CD4-positive, alpha-beta T cell treated with Interleukin-6 at 100 ng/mL for 8 hours (primary cell): ENCODE data around the gene PRKAB1.

Experiments used
- DNase-seq: peaks from one replicate; pipeline ENCODE4 v3.0.0-alpha.2; 2020; ENCODE audit warnings: mixed read lengths, low spot score

Gene PRKAB1

DNA sequence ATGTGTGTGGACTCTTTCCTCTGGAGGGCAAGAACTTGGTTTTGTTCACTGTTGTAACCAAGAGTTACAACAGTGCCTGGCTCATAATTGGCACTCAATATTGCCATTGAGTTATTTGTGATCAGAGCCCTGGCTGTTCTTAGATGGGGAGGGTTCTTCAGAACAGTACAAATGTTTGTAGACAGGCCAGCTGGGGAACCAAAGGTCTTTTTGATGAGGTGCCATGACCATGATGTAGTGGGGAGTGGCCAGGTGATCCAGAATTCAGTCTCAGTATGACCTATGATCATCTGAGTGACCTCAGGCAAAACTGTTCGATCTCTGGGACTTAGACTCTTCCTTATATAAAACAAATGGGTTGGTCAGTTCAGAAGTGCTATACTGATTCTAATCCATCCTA, 3.3 kb upstream of the PRKAB1 start:
- no peak for DNase-seq

DNA sequence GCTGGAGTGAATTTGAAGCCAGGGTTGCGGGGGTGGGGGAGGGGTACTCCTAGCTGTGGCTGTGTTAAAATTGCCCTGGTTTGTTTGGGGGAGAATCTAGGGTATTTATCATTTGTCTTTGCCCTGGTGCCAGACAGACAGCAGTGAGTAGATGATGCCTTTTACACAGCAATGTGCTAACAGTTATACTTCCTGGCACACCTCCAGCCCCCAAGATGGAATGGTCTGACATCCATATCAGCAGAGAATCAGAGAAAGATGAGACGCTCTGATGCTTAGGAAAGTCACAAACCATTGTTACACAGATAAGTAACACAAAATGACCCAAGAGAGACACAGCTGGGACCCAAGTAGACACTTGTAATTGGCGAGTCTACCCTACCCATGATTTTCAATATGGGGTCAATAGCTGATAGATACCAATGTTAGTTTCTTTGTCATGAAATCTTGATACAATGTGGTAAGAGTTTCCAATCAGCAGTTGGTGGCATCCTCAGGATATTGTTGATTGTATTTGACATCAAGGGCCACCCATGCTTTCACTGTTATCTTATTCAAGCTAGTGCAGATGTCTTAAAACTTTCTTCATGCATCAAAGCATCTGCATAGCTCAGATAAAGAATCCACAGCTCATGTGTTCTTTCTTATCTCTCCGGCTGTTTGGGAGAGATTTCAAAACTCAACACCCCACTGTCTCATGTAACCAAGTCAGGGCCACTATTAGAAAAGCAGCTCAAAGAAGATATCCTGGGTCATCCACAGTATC, 2.6 kb upstream of the PRKAB1 start:
- no peak for DNase-seq

DNA sequence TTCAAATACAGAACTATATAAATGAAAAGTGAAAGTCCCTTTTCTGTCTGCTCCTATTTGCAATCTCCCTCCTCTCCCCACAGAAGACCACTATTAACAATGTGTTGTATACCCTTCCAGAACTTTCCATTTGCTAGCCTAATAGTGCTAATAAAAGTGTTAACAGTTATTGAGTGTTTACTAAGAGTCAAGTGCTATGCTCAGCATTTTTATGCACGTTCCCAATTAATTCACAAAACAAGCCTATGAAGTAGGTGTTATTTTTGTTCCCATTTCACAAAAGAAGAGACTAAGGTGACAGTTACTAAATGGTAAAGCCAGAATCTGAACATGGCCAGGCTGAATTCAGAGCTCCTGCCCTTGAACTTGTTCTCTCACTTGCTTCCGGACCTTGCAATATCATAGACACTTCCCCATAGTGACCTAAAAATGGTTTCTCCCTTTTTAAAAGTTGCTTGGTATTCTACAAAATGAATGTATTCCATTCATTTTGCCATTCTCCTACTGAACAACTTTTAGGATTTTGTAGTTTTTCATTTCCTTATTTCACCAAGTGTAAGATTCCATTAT, 1.6 kb upstream of the PRKAB1 start:
- no peak for DNase-seq

DNA sequence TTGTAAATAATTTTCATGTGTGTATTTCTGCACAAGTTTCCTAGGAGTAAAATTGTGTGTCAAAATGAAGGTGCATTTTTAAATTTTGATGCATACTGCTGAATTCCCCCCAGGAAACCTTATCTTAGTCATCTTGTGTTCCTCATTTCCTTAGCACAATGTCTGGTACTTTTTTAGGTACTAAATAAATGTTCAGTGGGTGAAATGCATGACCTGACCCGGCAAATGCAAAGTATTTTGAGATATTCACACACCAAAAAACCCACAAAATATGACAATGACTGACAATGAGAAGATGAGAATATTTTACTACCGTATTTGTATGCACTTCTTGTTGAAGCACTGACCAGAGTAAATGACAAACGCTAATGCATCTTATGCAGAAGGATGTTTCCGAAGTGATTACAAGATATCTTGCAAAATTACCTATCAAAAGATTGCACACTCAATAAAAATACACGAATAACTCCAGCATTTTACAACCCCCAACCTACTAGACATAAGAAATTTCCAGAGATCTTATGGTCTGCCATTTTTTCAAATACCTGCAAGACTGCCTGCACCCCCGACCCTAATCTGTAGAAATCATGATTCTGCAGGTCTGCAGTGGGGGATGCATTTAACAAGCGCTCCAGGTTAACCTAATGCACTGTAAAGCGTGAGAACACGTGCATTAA, 895 bp upstream of the PRKAB1 start:
- DNase-seq: no peak

DNA sequence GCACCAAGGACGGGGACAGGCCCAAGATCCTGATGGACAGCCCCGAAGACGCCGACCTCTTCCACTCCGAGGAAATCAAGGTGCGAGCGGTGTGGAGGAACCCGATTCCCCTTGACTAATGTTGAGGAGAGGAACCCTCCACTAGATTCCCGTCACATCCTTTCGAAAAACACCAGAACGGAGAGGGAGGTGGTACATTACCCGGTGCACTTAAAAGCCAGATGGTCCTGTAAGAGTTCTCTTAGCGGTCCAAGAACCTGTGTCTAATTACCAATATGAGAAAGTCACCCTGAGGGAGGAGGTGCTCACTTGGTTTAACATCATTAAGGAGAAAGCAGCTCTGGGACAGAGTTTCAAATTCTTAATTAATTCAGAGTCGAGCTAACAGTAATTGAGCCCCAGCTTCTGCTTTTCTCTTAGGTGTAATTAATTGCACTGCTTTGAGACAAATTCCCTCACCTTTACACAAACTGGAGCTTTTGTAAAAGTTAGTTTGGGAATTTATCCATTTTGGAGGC, 450 bp downstream of the PRKAB1 start:
- DNase-seq: peak; percentile 12

DNA sequence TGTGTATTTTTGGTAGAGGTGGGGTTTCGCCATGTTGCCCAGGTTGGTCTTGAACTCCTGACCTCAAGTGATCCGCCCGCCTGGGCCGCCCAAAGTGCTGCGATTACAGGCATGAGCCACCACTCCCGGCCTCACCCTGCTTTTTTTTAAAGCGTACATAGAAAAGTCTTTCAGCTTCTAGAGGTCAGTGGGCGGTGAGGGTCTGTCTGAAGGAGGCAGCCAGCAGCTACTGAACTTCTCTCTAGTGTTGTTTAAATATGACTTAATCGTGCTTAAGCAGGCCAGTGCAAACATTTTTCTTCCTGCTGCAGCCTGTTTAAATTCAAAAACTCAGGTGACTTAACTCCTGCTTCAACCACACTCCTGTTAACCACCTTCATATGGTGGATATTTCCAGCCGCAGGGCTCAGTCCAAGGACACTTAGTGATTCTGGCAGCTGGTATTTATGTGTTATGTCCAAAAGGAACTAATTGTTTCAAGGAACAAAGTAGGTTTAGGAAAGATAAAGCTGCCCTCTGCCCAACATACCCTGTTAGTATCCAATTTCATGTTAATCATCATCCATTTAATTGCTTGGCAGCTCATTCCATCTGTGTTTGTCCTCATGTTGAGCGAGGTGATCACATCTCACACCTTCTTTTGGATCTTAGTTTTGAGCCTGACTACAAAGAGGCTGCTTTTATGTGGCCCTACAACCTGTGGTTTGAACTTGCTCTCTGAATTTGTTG, 2.0 kb downstream of the PRKAB1 start:
- DNase-seq: no peak

DNA sequence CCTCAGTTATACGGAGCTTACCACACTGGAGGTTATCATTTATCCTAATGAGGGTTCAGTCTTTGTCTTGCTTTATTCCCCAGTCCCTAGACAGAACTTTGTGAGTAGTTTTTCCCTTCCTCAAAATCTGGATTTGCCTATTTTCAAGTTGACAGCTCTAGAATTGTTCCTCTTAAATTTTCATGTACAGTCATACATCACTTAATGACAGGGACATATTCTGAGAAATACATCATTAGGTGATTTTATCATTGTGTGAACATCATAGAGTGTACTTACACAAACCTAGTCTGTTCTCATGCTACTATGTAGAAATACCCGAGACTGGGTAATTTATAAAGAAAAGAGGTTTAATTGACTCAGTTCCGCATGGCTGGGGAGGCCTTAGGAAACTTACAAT, 3.1 kb downstream of the PRKAB1 start:
- no peak for DNase-seq

DNA sequence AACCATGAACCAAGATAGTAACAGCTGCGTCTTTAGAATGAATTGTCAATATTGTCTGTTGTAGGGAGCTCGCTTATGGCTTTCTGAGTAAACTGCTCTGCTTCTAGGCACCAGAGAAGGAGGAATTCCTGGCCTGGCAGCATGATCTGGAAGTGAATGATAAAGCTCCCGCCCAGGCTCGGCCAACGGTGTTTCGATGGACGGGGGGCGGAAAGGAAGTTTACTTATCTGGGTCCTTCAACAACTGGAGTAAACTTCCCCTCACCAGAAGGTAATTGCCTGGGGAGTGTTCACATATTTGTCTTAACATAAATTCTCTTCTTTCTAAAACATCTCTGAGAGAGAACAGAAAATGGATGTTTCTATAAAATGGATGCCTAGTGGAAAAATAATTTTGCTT, 4.3 kb downstream of the PRKAB1 start:
- no peak for DNase-seq

DNA sequence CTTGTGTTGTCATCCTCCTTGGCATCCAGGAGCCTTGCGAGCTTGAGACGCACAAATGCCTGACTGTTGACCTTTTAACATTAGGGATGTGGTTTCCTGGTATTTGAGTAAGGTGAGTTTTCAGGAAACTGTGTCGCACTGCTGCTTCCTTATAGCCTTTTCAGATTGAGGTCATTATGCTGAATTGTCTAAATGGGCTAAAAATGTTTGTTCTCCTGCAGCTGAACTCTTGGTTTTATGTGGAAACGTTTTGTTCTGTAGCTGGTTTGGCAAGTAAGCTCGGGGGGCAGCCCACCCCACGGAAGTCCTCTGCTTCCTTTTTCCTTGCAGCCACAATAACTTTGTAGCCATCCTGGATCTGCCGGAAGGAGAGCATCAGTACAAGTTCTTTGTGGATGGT, 5.7 kb downstream of the PRKAB1 start:
- no peak for DNase-seq

DNA sequence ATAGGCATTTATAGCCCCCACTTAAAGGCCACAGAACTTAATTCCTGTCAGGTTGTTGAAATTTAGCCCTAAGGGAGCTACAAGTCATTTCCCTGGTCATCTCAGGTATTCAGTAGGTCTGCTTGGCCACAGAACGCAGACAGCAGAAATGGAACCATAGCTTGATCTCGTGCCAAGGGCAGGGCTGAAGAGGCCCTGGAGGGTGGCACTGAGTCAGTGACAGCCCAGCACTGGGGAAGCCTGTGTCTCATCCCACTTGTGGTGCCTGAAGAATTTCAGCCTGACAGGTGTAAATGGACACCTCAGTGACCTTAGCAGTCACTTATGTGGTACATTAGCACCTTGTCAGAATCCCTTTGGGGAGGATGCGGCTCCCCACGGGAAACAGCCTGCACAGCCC, 6.6 kb downstream of the PRKAB1 start:
- no peak for DNase-seq

DNA sequence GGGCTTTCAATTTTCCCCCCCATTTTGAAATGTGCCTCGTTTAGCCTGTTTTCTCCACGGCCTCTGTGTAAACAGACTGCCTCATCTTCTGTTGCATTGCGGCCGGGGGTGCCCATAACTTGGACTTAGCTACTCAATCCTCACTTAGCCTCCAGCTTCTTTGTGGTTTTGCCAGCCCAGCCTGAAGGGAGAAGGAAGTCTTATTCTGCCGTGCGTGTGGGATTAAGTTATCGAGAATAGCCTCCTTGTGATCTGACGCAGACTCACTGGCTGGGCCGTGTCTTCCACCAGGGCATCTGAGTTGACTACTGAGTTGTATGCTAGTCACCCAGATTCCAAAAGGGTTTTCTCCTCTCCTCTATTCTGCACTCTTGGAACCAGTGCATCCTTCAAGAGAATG, 8.1 kb downstream of the PRKAB1 start:
- DNase-seq: no peak

DNA sequence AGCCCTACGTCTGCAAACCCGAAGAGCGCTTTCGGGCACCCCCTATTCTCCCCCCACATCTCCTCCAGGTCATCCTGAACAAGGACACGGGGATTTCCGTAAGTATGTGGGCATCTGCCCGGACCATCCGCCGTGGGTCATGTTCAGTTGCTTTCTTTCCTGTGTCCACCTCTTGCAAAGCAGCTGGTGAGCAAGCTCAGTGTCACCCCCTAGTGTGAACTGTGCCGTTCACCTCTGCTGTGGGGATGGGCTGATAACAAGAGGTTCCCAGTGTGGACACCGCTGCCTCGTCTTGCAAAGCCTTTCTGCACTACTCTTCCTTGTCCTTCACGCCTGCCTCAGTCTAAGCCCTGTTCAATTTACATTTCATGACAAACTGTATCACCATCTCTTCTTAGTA, 8.6 kb downstream of the PRKAB1 start:
- DNase-seq: no peak

DNA sequence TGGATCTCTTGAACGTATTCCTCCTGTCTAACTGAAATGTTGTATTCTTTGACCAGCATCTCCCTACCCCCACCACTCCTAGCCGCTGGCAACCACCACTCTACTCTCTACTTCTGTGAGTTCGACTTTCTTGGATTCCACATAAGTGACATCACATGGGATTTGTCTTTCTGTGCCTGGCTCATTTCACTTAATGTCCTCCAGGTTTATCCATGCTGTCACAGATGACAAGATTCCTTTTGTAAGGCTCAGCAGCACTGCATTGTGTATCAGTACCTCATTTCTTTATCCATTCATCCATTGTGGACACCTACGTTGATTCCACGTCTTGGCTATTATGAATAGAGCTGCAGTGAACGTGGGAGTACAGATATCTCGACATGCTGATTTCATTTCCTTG, 10.5 kb downstream of the PRKAB1 start:
- no peak for DNase-seq

DNA sequence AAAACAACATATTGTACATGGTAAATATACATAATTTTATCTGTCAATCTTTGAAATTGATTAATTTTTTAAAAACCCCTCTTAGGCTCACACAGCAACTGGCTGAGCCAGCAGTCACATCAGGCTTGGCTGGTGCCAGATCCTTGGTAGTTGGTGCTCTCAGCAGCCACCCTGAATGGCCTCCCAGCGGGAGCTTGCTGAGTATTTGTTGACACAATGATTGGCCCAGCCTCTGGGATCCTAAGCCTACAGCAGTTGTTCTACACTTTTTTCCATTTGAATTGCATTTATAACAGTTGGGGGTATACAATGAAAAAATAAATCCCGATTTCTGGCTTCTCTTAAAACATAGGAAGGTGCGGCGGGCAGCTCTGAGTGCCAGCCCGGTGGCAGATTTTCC, 11.1 kb downstream of the PRKAB1 start:
- DNase-seq: no peak

DNA sequence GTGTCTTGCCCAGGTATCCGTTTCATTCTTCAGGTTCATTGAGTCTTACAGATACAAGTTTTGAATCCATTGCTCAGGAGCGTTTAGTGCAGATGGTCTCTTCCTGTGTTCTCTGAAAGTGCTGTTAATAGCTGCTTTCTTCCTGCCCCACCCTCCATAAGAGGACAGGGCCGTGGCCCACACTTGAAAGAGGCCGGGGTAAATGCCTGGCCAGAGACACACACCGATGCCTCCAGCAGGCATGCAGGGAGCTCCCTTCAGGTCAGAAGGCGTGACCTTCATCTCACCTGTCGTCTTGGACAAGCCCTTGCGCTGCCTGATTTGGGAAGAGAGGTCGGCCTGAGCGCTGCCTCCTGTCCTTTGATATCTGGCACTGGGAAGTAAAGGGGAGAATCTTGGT, 11.6 kb downstream of the PRKAB1 start:
- no peak for DNase-seq

DNA sequence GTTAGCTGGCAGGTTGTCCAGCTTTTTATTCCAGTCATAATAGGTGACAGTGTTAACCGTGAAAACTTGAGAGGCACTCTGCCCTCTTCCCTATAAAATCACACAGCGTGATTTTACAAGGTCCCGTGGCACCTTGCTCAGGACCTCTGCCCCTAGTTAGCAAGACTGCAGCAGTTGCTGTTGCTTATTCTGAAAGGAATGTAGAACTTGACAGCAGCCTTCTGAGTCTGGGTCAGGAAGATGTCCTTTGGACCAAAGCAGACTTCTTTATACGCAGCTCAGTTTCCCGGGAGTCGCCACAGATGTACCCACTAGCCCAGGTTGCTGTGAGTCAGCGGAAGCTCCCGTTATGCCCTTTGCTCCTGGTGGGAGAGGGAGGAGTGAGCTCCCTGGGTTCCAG, 13.2 kb downstream of the PRKAB1 start:
- DNase-seq: no peak

DNA sequence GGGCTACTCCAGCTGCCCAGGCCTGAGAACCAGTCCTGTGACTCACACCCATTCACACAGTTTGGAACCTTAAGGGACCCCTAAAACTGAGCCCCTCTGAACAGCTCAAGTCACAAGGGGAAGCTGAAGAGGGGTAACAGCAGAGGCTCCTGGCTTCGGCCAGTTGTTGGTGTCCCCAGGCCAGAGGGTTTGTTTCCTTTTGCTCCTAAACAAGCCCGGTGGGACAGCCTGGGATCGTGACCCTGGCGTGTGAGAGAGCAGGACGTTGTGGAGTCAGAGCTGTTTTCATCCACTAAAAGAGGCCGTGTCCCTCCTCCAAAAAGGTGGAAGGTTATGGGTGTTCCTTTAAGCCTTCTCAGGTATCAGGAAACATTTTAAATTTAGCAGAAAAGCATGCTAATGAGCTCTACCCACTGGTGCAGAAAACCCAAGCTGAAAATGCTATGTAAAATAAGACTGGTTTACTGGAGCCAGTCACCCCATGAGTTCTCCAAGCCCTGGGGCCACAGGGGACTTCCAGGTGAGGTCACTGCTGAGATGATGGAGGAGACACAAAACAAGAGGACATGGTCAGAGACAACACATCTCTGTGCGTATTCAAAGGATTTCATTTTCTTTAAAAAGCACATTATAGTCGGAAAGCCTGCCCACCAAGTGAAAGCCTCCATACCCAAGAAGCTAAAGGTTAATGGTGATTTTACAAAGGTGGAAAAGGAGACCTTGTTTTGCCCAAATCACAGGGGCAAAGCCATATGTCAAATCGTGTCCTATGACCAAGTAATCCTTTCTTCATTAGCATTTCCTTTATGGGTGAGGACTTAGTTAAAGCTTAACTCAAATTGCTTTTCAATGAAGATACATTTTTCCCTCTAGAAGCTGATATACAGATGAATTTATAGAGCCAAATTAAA, 14.1 kb downstream of the PRKAB1 start:
- no peak for DNase-seq

DNA sequence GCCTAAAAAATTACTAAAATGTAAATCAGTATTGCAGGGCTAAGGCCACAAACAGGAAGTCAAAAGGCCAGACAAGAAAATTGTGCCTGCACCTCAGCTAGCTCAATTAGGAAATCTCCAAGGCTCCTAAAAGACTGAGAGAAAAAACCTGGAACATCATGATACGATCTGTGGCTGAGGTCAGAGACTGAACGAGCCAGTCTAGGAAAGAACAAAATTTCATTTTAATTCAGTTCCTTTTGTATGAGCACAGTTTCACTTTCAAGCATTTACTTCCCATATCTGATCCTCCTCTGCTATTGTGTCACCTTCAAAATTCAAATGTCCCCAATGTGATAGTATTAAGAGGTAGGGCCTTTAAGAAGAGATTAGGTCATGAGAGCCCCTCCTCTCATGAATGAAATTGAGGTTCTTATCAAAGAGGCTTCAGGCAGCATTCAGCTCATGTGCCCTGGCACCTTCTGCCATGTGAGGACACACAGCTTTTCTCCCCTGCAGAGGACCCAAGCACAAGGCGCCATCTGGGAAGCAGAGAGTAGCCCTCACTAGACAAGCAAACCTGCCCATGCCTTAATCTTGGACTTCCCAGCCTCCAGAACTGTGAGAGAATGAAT, 14.8 kb downstream of the PRKAB1 start:
- DNase-seq: no peak

DNA sequence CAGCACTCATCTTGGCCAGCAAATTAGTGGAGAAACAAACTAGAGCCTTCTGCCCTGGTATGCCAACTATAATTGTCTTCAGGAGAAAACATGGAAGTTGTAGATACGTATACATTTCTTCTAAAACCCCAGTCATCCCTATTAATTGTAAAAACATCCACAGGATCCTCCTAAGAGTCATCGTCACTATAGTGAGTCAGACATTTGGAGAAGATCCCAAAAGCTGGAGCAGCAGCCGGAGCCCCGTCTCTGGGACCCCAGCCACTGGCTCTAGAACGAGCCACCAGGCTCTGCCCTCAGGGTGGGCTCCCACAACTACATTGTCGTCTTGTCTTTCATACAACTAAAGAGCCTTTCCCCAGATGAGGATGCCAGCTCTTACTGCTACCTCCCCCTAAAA, 15.5 kb downstream of the PRKAB1 start:
- no peak for DNase-seq

DNA sequence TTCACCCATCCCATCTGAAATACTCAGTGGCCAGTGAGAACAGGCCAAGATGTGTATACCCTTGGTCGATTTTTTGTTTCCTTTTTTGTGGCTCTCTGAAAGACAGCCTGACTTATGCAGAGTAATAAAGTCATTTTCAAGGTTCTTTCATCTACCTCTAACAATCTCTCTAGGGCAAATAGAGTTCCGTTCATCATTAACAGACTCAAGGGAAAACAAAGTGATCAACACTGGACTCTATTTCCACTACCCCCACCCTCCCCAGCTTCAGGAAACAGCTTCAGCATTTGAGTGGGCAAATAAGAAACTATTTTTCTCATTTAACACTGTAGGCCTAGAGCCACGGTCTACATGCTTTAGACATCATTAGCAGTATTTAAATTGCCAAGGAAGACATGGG, 15.9 kb downstream of the PRKAB1 start:
- no peak for DNase-seq

DNA sequence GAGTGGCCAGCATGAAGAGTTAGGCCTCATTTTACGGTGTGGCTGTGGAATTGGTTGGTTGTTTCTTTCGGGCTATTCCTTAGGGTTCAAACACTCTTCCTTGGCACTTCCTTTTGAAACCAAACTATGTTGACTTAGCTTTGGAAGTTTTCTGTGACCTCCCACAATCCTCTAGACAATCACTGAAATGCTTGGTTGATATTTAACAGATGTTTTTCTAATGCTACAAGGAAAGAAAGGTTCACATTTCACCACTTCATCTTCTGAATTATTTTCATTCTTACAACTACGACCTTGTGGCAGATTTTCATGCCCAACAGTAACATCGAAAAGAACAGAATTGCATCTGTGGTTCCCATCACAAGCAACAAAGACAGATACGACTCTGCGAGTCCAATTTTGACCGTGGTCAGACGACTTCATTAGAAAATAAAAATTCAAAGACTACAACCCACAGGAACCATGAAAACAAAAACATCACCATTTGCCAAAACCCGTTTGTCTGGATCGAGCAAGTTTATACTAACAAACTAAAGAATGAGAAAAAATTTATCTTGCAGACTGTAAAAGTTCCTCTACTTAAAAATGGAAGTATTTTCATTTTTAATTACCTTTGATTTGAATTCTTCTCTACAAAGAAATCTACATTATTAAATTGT, 16.9 kb downstream of the PRKAB1 start:
- no peak for DNase-seq
